ENCODE results near the gene PROCA1. TPM values are rescaled to one million over a fixed set of nuclear protein-coding genes. Genes with fewer than 3 reads are reported as not detected.

Gene PROCA1
- total and polyA plus RNA-seq, 2 of the 13 experiments (the other 11 are each of a cell fraction or from before 2014, with no cell fraction given), result 0.73 to 1.5 TPM

- TF ChIP-seq HMG20B (CRISPR knock-in tag; conservative IDR thresholded peaks at IDR 0.05), result no peak
- peak; percentile 66 for TF ChIP-seq HIVEP1 (CRISPR knock-in tag; IDR thresholded peaks at IDR 0.05)
- TF ChIP-seq HOXD1 (CRISPR knock-in tag; IDR thresholded peaks at IDR 0.05), result peak; percentile 22; the same call in 1 of the 2 replicates
- TF ChIP-seq, protein P1, sequence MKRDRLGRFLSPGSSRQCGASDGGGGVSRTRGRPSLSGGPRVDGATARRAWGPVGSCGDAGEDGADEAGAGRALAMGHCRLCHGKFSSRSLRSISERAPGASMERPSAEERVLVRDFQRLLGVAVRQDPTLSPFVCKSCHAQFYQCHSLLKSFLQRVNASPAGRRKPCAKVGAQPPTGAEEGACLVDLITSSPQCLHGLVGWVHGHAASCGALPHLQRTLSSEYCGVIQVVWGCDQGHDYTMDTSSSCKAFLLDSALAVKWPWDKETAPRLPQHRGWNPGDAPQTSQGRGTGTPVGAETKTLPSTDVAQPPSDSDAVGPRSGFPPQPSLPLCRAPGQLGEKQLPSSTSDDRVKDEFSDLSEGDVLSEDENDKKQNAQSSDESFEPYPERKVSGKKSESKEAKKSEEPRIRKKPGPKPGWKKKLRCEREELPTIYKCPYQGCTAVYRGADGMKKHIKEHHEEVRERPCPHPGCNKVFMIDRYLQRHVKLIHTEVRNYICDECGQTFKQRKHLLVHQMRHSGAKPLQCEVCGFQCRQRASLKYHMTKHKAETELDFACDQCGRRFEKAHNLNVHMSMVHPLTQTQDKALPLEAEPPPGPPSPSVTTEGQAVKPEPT (CRISPR knock-in tag; IDR thresholded peaks at IDR 0.05; ENCODE audit: low read depth), result 0 out of 2 replicates have a peak, but pooled peaks have one; percentile 5
- peak; percentile 99 for TF ChIP-seq CREB1 (IDR thresholded peaks at IDR 0.05)
- peak; percentile 91 for TF ChIP-seq CREB1 (CRISPR knock-in tag; IDR thresholded peaks at IDR 0.05)
- no peak for TF ChIP-seq SATB2 (CRISPR knock-in tag; IDR thresholded peaks at IDR 0.05)
- peak; percentile 31; the same call in 1 of the 2 replicates for TF ChIP-seq FOXK1 (CRISPR knock-in tag; IDR thresholded peaks at IDR 0.05; ENCODE audit: borderline replicate concordance, low read depth)
- peak; percentile 82 for TF ChIP-seq PATZ1 (CRISPR knock-in tag; IDR thresholded peaks at IDR 0.05)
- TF ChIP-seq ZNF781 (CRISPR knock-in tag; IDR thresholded peaks at IDR 0.05; ENCODE audit: borderline replicate concordance, not compliant biosample characterization), result peak; percentile 23
- no peak for TF ChIP-seq CERS6 (CRISPR knock-in tag; IDR thresholded peaks at IDR 0.05)
- TF ChIP-seq E2F1 (CRISPR knock-in tag; IDR thresholded peaks at IDR 0.05), result no peak
- TF ChIP-seq ZHX2 (IDR thresholded peaks at IDR 0.05; ENCODE audit: low read depth), result peak; percentile 87
- no peak for TF ChIP-seq ZHX2 (CRISPR knock-in tag; IDR thresholded peaks at IDR 0.05; ENCODE audit: borderline replicate concordance)
- peak; percentile 95 for TF ChIP-seq RBM22 (optimal IDR thresholded peaks at IDR 0.05; ENCODE audit: low read length)
- no peak for TF ChIP-seq ZFP37 (CRISPR knock-in tag; IDR thresholded peaks at IDR 0.05; ENCODE audit: borderline replicate concordance)
These were observed 32.6 kb upstream of the PROCA1 start (continued) for GRCh38 chr17:28744104-28744971.

All from HepG2 (cell line).